H9 (cell line): ENCODE measurements around the gene HBD. TPM values are rescaled to one million over a fixed set of nuclear protein-coding genes. Genes with fewer than 3 reads are reported as not detected.

Experiments used
- DNase-seq: peaks from one replicate; pipeline ENCODE4 v3.0.0-alpha.2; 2017
- H2AFZ ChIP-seq: one replicate; pipeline ENCODE4 v1.6.1; 2013; ENCODE audit warnings: mild to moderate bottlenecking, low read length, control low read depth, moderate library complexity
- H2AK5ac ChIP-seq: 2 replicates; pipeline ENCODE4 v1.6.1; 2013; ENCODE audit warnings: low read length, control low read depth, mixed read lengths; ENCODE audit not compliant: insufficient read length
- H2BK120ac ChIP-seq: one replicate; pipeline ENCODE4 v1.6.1; 2013; ENCODE audit warnings: low read depth, mild to moderate bottlenecking, low read length, control low read depth, inconsistent platforms; ENCODE audit not compliant: poor library complexity, severe bottlenecking
- H2BK12ac ChIP-seq: 2 replicates; pipeline ENCODE4 v1.6.1; 2013; ENCODE audit warnings: low read length, control low read depth, mixed read lengths, low read depth; ENCODE audit not compliant: insufficient read length
- H2BK15ac ChIP-seq: 2 replicates; pipeline ENCODE4 v1.6.1; 2013; ENCODE audit warnings: low read depth, low read length, control low read depth
- H2BK20ac ChIP-seq: one replicate; pipeline ENCODE4 v1.6.1; 2013; ENCODE audit warnings: low read depth, mild to moderate bottlenecking, low read length, control low read depth, inconsistent platforms; ENCODE audit not compliant: poor library complexity, severe bottlenecking
- H2BK5ac ChIP-seq: 2 replicates; pipeline ENCODE4 v1.6.1; 2013; ENCODE audit warnings: low read length, control low read depth, mixed read lengths; ENCODE audit not compliant: insufficient read length
- H3K14ac ChIP-seq: 2 replicates; pipeline ENCODE4 v1.6.1; 2013; ENCODE audit warnings: low read length, control low read depth; ENCODE audit not compliant: insufficient read depth
- H3K18ac ChIP-seq: 2 replicates; pipeline ENCODE4 v1.6.1; 2013; ENCODE audit warnings: low read depth, mild to moderate bottlenecking, mixed read lengths, low read length, control low read depth; ENCODE audit not compliant: insufficient read length
- H3K23ac ChIP-seq: 2 replicates; pipeline ENCODE4 v1.6.1; 2013; ENCODE audit warnings: low read length, control low read depth, mixed read lengths, low read depth; ENCODE audit not compliant: insufficient read length
- H3K23me2 ChIP-seq: 2 replicates; pipeline ENCODE4 v1.6.1; 2013; ENCODE audit warnings: low read depth, mild to moderate bottlenecking, mixed read lengths, low read length, control low read depth; ENCODE audit not compliant: insufficient read length, poor library complexity, severe bottlenecking
- H3K27ac ChIP-seq: 2 replicates; pipeline ENCODE4 v1.5.1; 2013; ENCODE audit warnings: low read length, control low read depth, mixed read lengths, low read depth; ENCODE audit not compliant: insufficient read length
- H3K27me3 ChIP-seq: 2 replicates; pipeline ENCODE4 v1.6.1; 2013; ENCODE audit warnings: low read length, control low read depth, inconsistent platforms; ENCODE audit not compliant: insufficient read depth
- H3K4ac ChIP-seq: 2 replicates; pipeline ENCODE4 v1.6.1; 2013; ENCODE audit warnings: low read depth, mild to moderate bottlenecking, control low read depth, inconsistent platforms, low read length, moderate library complexity
- H3K4me1 ChIP-seq: 2 replicates; pipeline ENCODE4 v1.6.1; 2013; ENCODE audit warnings: low read length, control low read depth, inconsistent platforms; ENCODE audit not compliant: insufficient read depth
- H3K4me2 ChIP-seq: 2 replicates; pipeline ENCODE4 v1.6.1; 2013; ENCODE audit warnings: low read length, control low read depth, mixed read lengths; ENCODE audit not compliant: insufficient read length, insufficient read depth
- H3K56ac ChIP-seq: 2 replicates; pipeline ENCODE4 v1.6.1; 2013; ENCODE audit warnings: low read depth, mild to moderate bottlenecking, mixed read lengths, low read length, control low read depth; ENCODE audit not compliant: insufficient read length
- H3K79me1 ChIP-seq: 2 replicates; pipeline ENCODE4 v1.6.1; 2013; ENCODE audit warnings: low read depth, mild to moderate bottlenecking, moderate library complexity, low read length, control low read depth, inconsistent platforms; ENCODE audit not compliant: insufficient read depth, poor library complexity, severe bottlenecking
- H3K79me2 ChIP-seq: 2 replicates; pipeline ENCODE4 v1.6.1; 2013; ENCODE audit warnings: low read length, control low read depth, inconsistent platforms; ENCODE audit not compliant: insufficient read depth
- H3K9ac ChIP-seq: 2 replicates; pipeline ENCODE4 v1.6.1; 2013; ENCODE audit warnings: low read length, control low read depth, mixed read lengths; ENCODE audit not compliant: insufficient read length; ENCODE audit errors: extremely low read depth
- H3K9me3 ChIP-seq: one replicate; pipeline ENCODE4 v1.6.1; 2013; ENCODE audit warnings: low read depth, low read length, inconsistent platforms; ENCODE audit not compliant: control insufficient read depth
- H3T11ph ChIP-seq: one replicate; pipeline ENCODE4 v1.6.1; 2013; ENCODE audit warnings: mild to moderate bottlenecking, low read length, control low read depth, inconsistent platforms
- H4K20me1 ChIP-seq: one replicate; pipeline ENCODE4 v1.6.1; 2013; ENCODE audit not compliant: control insufficient read depth, insufficient read length, insufficient read depth
- H4K5ac ChIP-seq: 2 replicates; pipeline ENCODE4 v1.6.1; 2013; ENCODE audit warnings: low read depth, mild to moderate bottlenecking, mixed read lengths, low read length, control low read depth; ENCODE audit not compliant: insufficient read length
- H4K8ac ChIP-seq: replicated peaks from 2 replicates; pipeline ENCODE4 v1.6.1; 2013; ENCODE audit warnings: low read length, control low read depth, mixed read lengths, low read depth; ENCODE audit not compliant: insufficient read length
- H4K91ac ChIP-seq: 2 replicates; pipeline ENCODE4 v1.6.1; 2013; ENCODE audit warnings: low read depth, mild to moderate bottlenecking, moderate library complexity, mixed read lengths, low read length, control low read depth; ENCODE audit not compliant: insufficient read length
- H3K27ac Mint-ChIP-seq, 3 experiments: 2 replicates in 2 of 3; 3 replicates in 1 of 3; pipeline ENCODE4 v1.8.0; 2020 to 2021; ENCODE audit warnings: mixed read lengths in 3 of 3, mild to moderate bottlenecking in 1 of 3, moderate library complexity in 1 of 3
- H3K27me3 Mint-ChIP-seq: 2 replicates; pipeline ENCODE4 v1.8.0; 2021; ENCODE audit warnings: low read depth, mild to moderate bottlenecking, moderate library complexity, mixed read lengths
- H3K36me3 Mint-ChIP-seq, 3 experiments: 2 replicates in 2 of 3; 3 replicates in 1 of 3; pipeline ENCODE4 v1.8.0; 2020 to 2021; ENCODE audit warnings: low read depth in 3 of 3, mixed read lengths in 3 of 3; ENCODE audit not compliant: insufficient read depth in 1 of 3
- H3K4me1 Mint-ChIP-seq, 2 experiments: 2 replicates each; pipeline ENCODE4 v1.8.0; 2020; ENCODE audit warnings: mixed read lengths in 2 of 2
- H3K4me3 Mint-ChIP-seq, 2 experiments: 2 replicates in 1 of 2; 3 replicates in 1 of 2; pipeline ENCODE4 v1.8.0; 2020 to 2021; ENCODE audit warnings: mild to moderate bottlenecking in 2 of 2, mixed read lengths in 2 of 2, moderate library complexity in 1 of 2
- H3K9me3 Mint-ChIP-seq, 2 experiments: 2 replicates in 1 of 2; 3 replicates in 1 of 2; pipeline ENCODE4 v1.8.0; 2020; ENCODE audit warnings: mild to moderate bottlenecking in 2 of 2, mixed read lengths in 2 of 2, moderate library complexity in 1 of 2
- WGBS: extraction: QIAGEN DNeasy Blood & Tissue Kit; methylation state at CpG from one replicate; pipeline ENCODE4 v1.1.7; 2013; ENCODE audit warnings: missing lambda C conversion rate, low lambda C conversion rate, mixed read lengths; ENCODE audit not compliant: insufficient read length; ENCODE audit errors: extremely low coverage; 5-methylcytosine and 5-hydroxymethylcytosine counted together
- total RNA-seq: library from RNA; stranded (reverse); gene quantifications from 2 replicates; pipeline ENCODE4 v1.2.1, GENCODE V29; 2021
- TF ChIP-seq, protein P1 (sequence below): fragments of 200-600 bp; sonication (generic); conservative IDR thresholded peaks from 3 replicates; pipeline ENCODE4 v1.8.0; 2021; ENCODE audit warnings: antibody characterized with exemption, mild to moderate bottlenecking

Gene HBD
- total RNA-seq, 1 experiment from 2014 or later, result not detected

DNA sequence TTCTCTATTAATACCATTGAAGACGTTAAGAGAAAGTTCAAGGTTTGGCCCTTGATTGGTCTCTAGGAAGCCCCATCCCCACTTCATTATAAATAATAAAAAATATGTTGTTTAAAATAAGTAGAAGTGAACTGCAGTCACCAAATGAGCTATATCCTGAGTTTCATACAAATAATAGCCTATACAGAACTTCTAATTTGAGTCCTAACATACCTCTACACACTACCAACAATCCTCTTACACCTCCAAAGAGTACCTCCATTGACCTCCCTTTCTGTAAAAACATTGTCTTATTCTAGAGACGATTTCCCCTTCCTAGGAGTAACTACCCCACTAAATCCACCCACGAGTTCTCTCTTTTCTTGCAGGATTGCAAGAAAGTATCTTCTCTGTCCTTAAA is 7.2 kb upstream of the HBD start:
- H2BK120ac ChIP-seq, result no peak overlapping the region
- no peaks in the 10 kb centered on the region for H3K9me3 ChIP-seq
- H3K27me3 ChIP-seq, result no peaks in the 10 kb centered on the region
- H3K79me2 ChIP-seq, result no peaks in the 10 kb centered on the region
- no peak overlapping the region for H3K56ac ChIP-seq
- H2AK5ac ChIP-seq, result no peak overlapping the region
- H3K4me1 ChIP-seq, result no peaks in the 10 kb centered on the region
- no peak overlapping the region for H2BK12ac ChIP-seq
- H2BK5ac ChIP-seq, result no peak overlapping the region
- H3K4me2 ChIP-seq, result no peak overlapping the region
- no peak overlapping the region for H3K14ac ChIP-seq
- H3K23ac ChIP-seq, result no peak overlapping the region
- no peak overlapping the region for H4K5ac ChIP-seq
- H3K4me3 Mint-ChIP-seq, result no peak overlapping the region
- no peaks in the 10 kb centered on the region for H3K9me3 Mint-ChIP-seq
- no peaks in the 10 kb centered on the region for H3K23me2 ChIP-seq
- no peak overlapping the region for H3K27ac ChIP-seq
- no peak overlapping the region for H3K18ac ChIP-seq
- H2BK15ac ChIP-seq, result no peak overlapping the region
- H3K27me3 Mint-ChIP-seq, result peaks cover 2% of the 10 kb centered on the region
- H3K79me1 ChIP-seq, result no peaks in the 10 kb centered on the region
- no peak overlapping the region for H3T11ph ChIP-seq
- H2BK20ac ChIP-seq, result no peak overlapping the region
- H3K36me3 Mint-ChIP-seq, result no peaks in the 10 kb centered on the region
- no peak overlapping the region for H4K91ac ChIP-seq
- no peak overlapping the region for H4K8ac ChIP-seq
- no peak overlapping the region for H3K4ac ChIP-seq
- no CpG with 5 or more reads among the region's 3 CpGs for WGBS
- no peaks in the 10 kb centered on the region for H3K4me1 Mint-ChIP-seq
- H4K20me1 ChIP-seq, result no peaks in the 10 kb centered on the region
- no peak for DNase-seq
- H2AFZ ChIP-seq, result no peak overlapping the region
- no peak overlapping the region for H3K27ac Mint-ChIP-seq
- TF ChIP-seq, protein P1, sequence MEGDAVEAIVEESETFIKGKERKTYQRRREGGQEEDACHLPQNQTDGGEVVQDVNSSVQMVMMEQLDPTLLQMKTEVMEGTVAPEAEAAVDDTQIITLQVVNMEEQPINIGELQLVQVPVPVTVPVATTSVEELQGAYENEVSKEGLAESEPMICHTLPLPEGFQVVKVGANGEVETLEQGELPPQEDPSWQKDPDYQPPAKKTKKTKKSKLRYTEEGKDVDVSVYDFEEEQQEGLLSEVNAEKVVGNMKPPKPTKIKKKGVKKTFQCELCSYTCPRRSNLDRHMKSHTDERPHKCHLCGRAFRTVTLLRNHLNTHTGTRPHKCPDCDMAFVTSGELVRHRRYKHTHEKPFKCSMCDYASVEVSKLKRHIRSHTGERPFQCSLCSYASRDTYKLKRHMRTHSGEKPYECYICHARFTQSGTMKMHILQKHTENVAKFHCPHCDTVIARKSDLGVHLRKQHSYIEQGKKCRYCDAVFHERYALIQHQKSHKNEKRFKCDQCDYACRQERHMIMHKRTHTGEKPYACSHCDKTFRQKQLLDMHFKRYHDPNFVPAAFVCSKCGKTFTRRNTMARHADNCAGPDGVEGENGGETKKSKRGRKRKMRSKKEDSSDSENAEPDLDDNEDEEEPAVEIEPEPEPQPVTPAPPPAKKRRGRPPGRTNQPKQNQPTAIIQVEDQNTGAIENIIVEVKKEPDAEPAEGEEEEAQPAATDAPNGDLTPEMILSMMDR, result no peak
- H3K9ac ChIP-seq, result no peak overlapping the region
